ENCODE data around the gene PIBF1. TPM values are rescaled to one million over a fixed set of nuclear protein-coding genes. Genes with fewer than 3 reads are reported as not detected.

PIBF1 gene
- total and polyA plus RNA-seq, 2 of the 4 experiments (the other 2 are of a cell fraction), result 5.1 to 13.3 TPM

GRCh38 chr13:73040968-73041596 is 259.1 kb downstream of the PIBF1 start:
- Histone ChIP-seq H3K27me3 (ENCODE audit: control insufficient read depth, insufficient read depth, low read length) (no peaks in the 10 kb centered on the region), H3K4ac (ENCODE audit: low read depth, low read length) (no peak overlapping the region), H3K79me1 (ENCODE audit: low read depth in 1 of 2, low read length in 2 of 2) (no peaks in the 10 kb centered on the region), H2BK20ac (ENCODE audit: low read depth, low read length) (no peak overlapping the region), H3K4me2 (ENCODE audit: low read depth, low read length) (no peak overlapping the region), H3K23ac (ENCODE audit: low read depth, low read length) (no peak overlapping the region), H2BK15ac (ENCODE audit: low read depth, low read length) (no peak overlapping the region), H3K9me3 (ENCODE audit: control insufficient read depth, insufficient read depth, low read length) (no peaks in the 10 kb centered on the region), H3K27ac (ENCODE audit: insufficient read depth, low read length) (no peak overlapping the region), H4K91ac (ENCODE audit: insufficient read depth, low read depth, low read length) (no peak overlapping the region), H2AK9ac (replicated peaks; ENCODE audit: low read depth, low read length, poor library complexity) (no peak overlapping the region), H2BK120ac (ENCODE audit: low read depth, low read length) (no peak overlapping the region), H2AFZ (replicated peaks; ENCODE audit: low read length, poor library complexity) (no peak overlapping the region), H3K4me1 (ENCODE audit: control insufficient read depth, insufficient read depth, low read length) (no peaks in the 10 kb centered on the region), H3K9ac (ENCODE audit: low read depth, low read length) (no peak overlapping the region), H3K18ac (ENCODE audit: low read depth, low read length) (no peak overlapping the region), H4K5ac (ENCODE audit: low read depth, low read length) (no peak overlapping the region), H4K8ac (ENCODE audit: low read depth in 2 of 2, low read length in 2 of 2) (no peak overlapping the region), H3K4me3 (ENCODE audit: insufficient read depth, low read depth, low read length) (no peak overlapping the region), H3K56ac (ENCODE audit: extremely low read depth, insufficient read depth, low read length) (no peak overlapping the region), H3K9me1 (ENCODE audit: insufficient read depth, low read length) (no peaks in the 10 kb centered on the region), H3K14ac (replicated peaks; ENCODE audit: low read depth, low read length) (no peak overlapping the region), H2AK5ac (ENCODE audit: low read depth, low read length) (no peak overlapping the region), H3K36me3 (ENCODE audit: control insufficient read depth, insufficient read depth, low read length) (no peaks in the 10 kb centered on the region), H2BK5ac (ENCODE audit: low read depth, low read length, poor library complexity, severe bottlenecking) (no peak overlapping the region), H4K20me1 (ENCODE audit: insufficient read depth, low read length) (no peaks in the 10 kb centered on the region)
- dilution Hi-C loops (cut with HindIII; ENCODE audit: low sequenced_read_pairs, unreplicated experiment), result no loop called here
- ATAC-seq (ENCODE audit: low read depth) (no peak), DNase-seq (no peak)
- ChIA-PET POLR2A (ENCODE audit: unreplicated experiment) (no interaction called here), CTCF (interaction anchor here (0.6 kb wide), 2 partner anchors 103 to 557 kb away, joined by 3 to 4 read pairs; no protein-coding TSS in a partner anchor)
- WGBS, 2 experiments (ENCODE audit: extremely low coverage in 2 of 2, insufficient read length in 1 of 2), result no CpG with 5 or more reads among the region's 7 CpGs
- in situ Hi-C loops (cut with MboI; ENCODE audit: low sequenced_read_pairs), result no loop called here
- intact Hi-C loops (cut with micrococcal nuclease), result no loop called here
- BruUV-seq (replicated peaks), result no TSS peak
- TF ChIP-seq POLR2A (IDR thresholded peaks at IDR 0.05; ENCODE audit: low read depth, low read length) (no peak), ELK1 (IDR thresholded peaks at IDR 0.05; ENCODE audit: borderline replicate concordance, low read depth, low read length) (no peak)

Data from IMR-90 (cell line).